Retinal pigment epithelial cell (primary cell): ENCODE results near the gene TMEFF2.
A peak's percentile ranks its signal among the peaks of the same experiment; 100 is the strongest.
"Not testable (repeated sequence)": the region's sequence is repeated elsewhere in the genome, so short reads cannot be mapped to it uniquely, and the experiment has no call there.

Experiments
- DNase-seq: peaks from one replicate; pipeline ENCODE4 v3.0.0-alpha.2; 2010; ENCODE audit warnings: low read depth
- H3K4me3 ChIP-seq: 2 replicates; pipeline ENCODE4 v1.5.1; 2011; ENCODE audit warnings: mild to moderate bottlenecking, low read length, control low read depth, moderate library complexity
- CTCF ChIP-seq: conservative IDR thresholded peaks from 2 replicates; pipeline ENCODE4 v1.5.1; 2011; ENCODE audit warnings: low read depth, low read length, control low read depth, inconsistent platforms

The TMEFF2 gene

GRCh38 chr2:191926671-191927070 is 268.1 kb downstream of the TMEFF2 start:
- no peak for DNase-seq
- no peak overlapping the region for H3K4me3 ChIP-seq
- TF ChIP-seq CTCF: no peak

- no peak overlapping the region for H3K4me3 ChIP-seq
- TF ChIP-seq CTCF: no peak
- peak; percentile 59 for DNase-seq
Measured at GRCh38 chr2:191923652-191923997, 271.1 kb downstream of the TMEFF2 start.

- no peak overlapping the region for H3K4me3 ChIP-seq
- no peak for TF ChIP-seq CTCF
- no peak for DNase-seq
Measured at GRCh38 chr2:191922736-191923651, 271.7 kb downstream of the TMEFF2 start.

- H3K4me3 ChIP-seq, DNase-seq: not testable (repeated sequence)
Measured at GRCh38 chr2:191921650-191922049, 273.1 kb downstream of the TMEFF2 start.

- no peak for TF ChIP-seq CTCF
- no peak for DNase-seq
- no peak overlapping the region for H3K4me3 ChIP-seq
Measured at GRCh38 chr2:191920502-191920901, 274.2 kb downstream of the TMEFF2 start.

- TF ChIP-seq CTCF: no peak
- DNase-seq: no peak
- no peak overlapping the region for H3K4me3 ChIP-seq
Measured at GRCh38 chr2:191917967-191918651, 276.6 kb downstream of the TMEFF2 start.

GRCh38 chr2:191917430-191917881 is 277.3 kb downstream of the TMEFF2 start:
- no peak for TF ChIP-seq CTCF
- H3K4me3 ChIP-seq: no peak overlapping the region
- no peak for DNase-seq
